Measurements from ENCODE around the gene SLCO3A1.
A peak's percentile ranks its signal among the peaks of the same experiment; 100 is the strongest.
"Not testable (repeated sequence)": the region's sequence is repeated elsewhere in the genome, so short reads cannot be mapped to it uniquely, and the experiment has no call there.

The SLCO3A1 gene

GRCh38 chr15:92056875-92057274, 203.4 kb downstream of the SLCO3A1 start:
- H3K27me3 Mint-ChIP-seq, result no peaks in the 10 kb centered on the region
- H3K4me3 Mint-ChIP-seq, result no peak overlapping the region
- H3K9me3 Mint-ChIP-seq, result no peaks in the 10 kb centered on the region
- DNase-seq (ENCODE audit: low spot score in 2 of 2), result no peak
- H3K36me3 Mint-ChIP-seq (ENCODE audit: insufficient read depth), result no peaks in the 10 kb centered on the region
- H3K27ac Mint-ChIP-seq (ENCODE audit: low read depth), result no peak overlapping the region
- H3K4me1 Mint-ChIP-seq, result peaks cover 33% of the 10 kb centered on the region
- no peak for ATAC-seq (replicated peaks; ENCODE audit: extremely low read depth, poor library complexity, severe bottlenecking)

- ATAC-seq (replicated peaks; ENCODE audit: extremely low read depth, poor library complexity, severe bottlenecking) (no peak), DNase-seq (ENCODE audit: low spot score in 2 of 2) (no peak)
- no peaks in the 10 kb centered on the region for H3K36me3 Mint-ChIP-seq (ENCODE audit: insufficient read depth)
- peaks cover 43% of the 10 kb centered on the region for H3K4me1 Mint-ChIP-seq
- H3K4me3 Mint-ChIP-seq, result no peak overlapping the region
- no peaks in the 10 kb centered on the region for H3K9me3 Mint-ChIP-seq
- no peak overlapping the region for H3K27ac Mint-ChIP-seq (ENCODE audit: low read depth)
- H3K27me3 Mint-ChIP-seq, result no peaks in the 10 kb centered on the region
Observed at GRCh38 chr15:92059036-92059970, 205.8 kb downstream of the SLCO3A1 start.

- not testable (repeated sequence) for H3K36me3 Mint-ChIP-seq (ENCODE audit: insufficient read depth); DNase-seq (ENCODE audit: low spot score in 2 of 2); H3K27ac Mint-ChIP-seq (ENCODE audit: low read depth); H3K9me3 Mint-ChIP-seq; ATAC-seq (replicated peaks; ENCODE audit: extremely low read depth, poor library complexity, severe bottlenecking); H3K4me3 Mint-ChIP-seq; H3K27me3 Mint-ChIP-seq
- peaks cover 46% of the 10 kb centered on the region for H3K4me1 Mint-ChIP-seq
Observed at GRCh38 chr15:92059971-92060311, 206.4 kb downstream of the SLCO3A1 start.

GRCh38 chr15:92061511-92062195, 208.1 kb downstream of the SLCO3A1 start:
- no peaks in the 10 kb centered on the region for H3K36me3 Mint-ChIP-seq (ENCODE audit: insufficient read depth)
- ATAC-seq (replicated peaks; ENCODE audit: extremely low read depth, poor library complexity, severe bottlenecking) (no peak), DNase-seq (ENCODE audit: low spot score in 2 of 2) (no peak)
- H3K4me3 Mint-ChIP-seq, result no peak overlapping the region
- H3K27ac Mint-ChIP-seq (ENCODE audit: low read depth), result no peak overlapping the region
- no peaks in the 10 kb centered on the region for H3K27me3 Mint-ChIP-seq
- H3K9me3 Mint-ChIP-seq, result no peaks in the 10 kb centered on the region
- H3K4me1 Mint-ChIP-seq, result peaks cover 32% of the 10 kb centered on the region

GRCh38 chr15:92062505-92062904, 209.0 kb downstream of the SLCO3A1 start:
- H3K4me1 Mint-ChIP-seq, result peaks cover 37% of the 10 kb centered on the region
- no peak overlapping the region for H3K27ac Mint-ChIP-seq (ENCODE audit: low read depth)
- no peaks in the 10 kb centered on the region for H3K36me3 Mint-ChIP-seq (ENCODE audit: insufficient read depth)
- no peaks in the 10 kb centered on the region for H3K9me3 Mint-ChIP-seq
- no peak overlapping the region for H3K4me3 Mint-ChIP-seq
- DNase-seq (ENCODE audit: low spot score in 2 of 2) (no peak), ATAC-seq (replicated peaks; ENCODE audit: extremely low read depth, poor library complexity, severe bottlenecking) (no peak)
- no peaks in the 10 kb centered on the region for H3K27me3 Mint-ChIP-seq

- ATAC-seq (replicated peaks; ENCODE audit: extremely low read depth, poor library complexity, severe bottlenecking) (no peak), DNase-seq (ENCODE audit: low spot score in 2 of 2) (no peak)
- Mint-ChIP-seq H3K4me1 (peaks cover 67% of the 10 kb centered on the region), H3K36me3 (ENCODE audit: insufficient read depth) (peaks cover 4% of the 10 kb centered on the region), H3K27ac (ENCODE audit: low read depth) (no peak overlapping the region), H3K4me3 (no peak overlapping the region), H3K27me3 (no peaks in the 10 kb centered on the region), H3K9me3 (no peaks in the 10 kb centered on the region)
Observed at GRCh38 chr15:92068121-92068520, 214.6 kb downstream of the SLCO3A1 start.

- Mint-ChIP-seq H3K36me3 (ENCODE audit: insufficient read depth) (peaks cover 4% of the 10 kb centered on the region), H3K9me3 (no peaks in the 10 kb centered on the region), H3K27ac (ENCODE audit: low read depth) (no peak overlapping the region), H3K27me3 (no peaks in the 10 kb centered on the region), H3K4me3 (peak overlapping the region; percentile 18), H3K4me1 (peaks cover 73% of the 10 kb centered on the region)
- ATAC-seq (replicated peaks; ENCODE audit: extremely low read depth, poor library complexity, severe bottlenecking) (no peak), DNase-seq (ENCODE audit: low spot score in 2 of 2) (no peak)
Observed at GRCh38 chr15:92069308-92070250, 216.1 kb downstream of the SLCO3A1 start.

- ATAC-seq (replicated peaks; ENCODE audit: extremely low read depth, poor library complexity, severe bottlenecking); H3K36me3 Mint-ChIP-seq (ENCODE audit: insufficient read depth); H3K9me3 Mint-ChIP-seq; H3K27ac Mint-ChIP-seq (ENCODE audit: low read depth); H3K27me3 Mint-ChIP-seq; DNase-seq (ENCODE audit: low spot score in 2 of 2): not testable (repeated sequence)
- Mint-ChIP-seq H3K4me1 (peaks cover 79% of the 10 kb centered on the region), H3K4me3 (peak overlapping the region; percentile 18)
Observed at GRCh38 chr15:92070251-92070650, 216.7 kb downstream of the SLCO3A1 start.

- Mint-ChIP-seq H3K4me1 (peaks cover 88% of the 10 kb centered on the region), H3K36me3 (ENCODE audit: insufficient read depth) (peaks cover 4% of the 10 kb centered on the region), H3K4me3 (no peak overlapping the region), H3K9me3 (no peaks in the 10 kb centered on the region), H3K27me3 (no peaks in the 10 kb centered on the region), H3K27ac (ENCODE audit: low read depth) (peak overlapping the region; percentile 32)
- no peak for DNase-seq (ENCODE audit: low spot score in 2 of 2)
- ATAC-seq (replicated peaks; ENCODE audit: extremely low read depth, poor library complexity, severe bottlenecking), result no peak
Observed at GRCh38 chr15:92071045-92071634, 217.6 kb downstream of the SLCO3A1 start.

GRCh38 chr15:92073044-92073785, 219.7 kb downstream of the SLCO3A1 start:
- Mint-ChIP-seq H3K36me3 (ENCODE audit: insufficient read depth) (peaks cover 4% of the 10 kb centered on the region), H3K27me3 (no peaks in the 10 kb centered on the region), H3K4me3 (no peak overlapping the region), H3K27ac (ENCODE audit: low read depth) (no peak overlapping the region), H3K4me1 (peaks cover 86% of the 10 kb centered on the region), H3K9me3 (no peaks in the 10 kb centered on the region)
- DNase-seq (ENCODE audit: low spot score in 2 of 2) (no peak), ATAC-seq (replicated peaks; ENCODE audit: extremely low read depth, poor library complexity, severe bottlenecking) (no peak)

GRCh38 chr15:92074101-92074500, 220.6 kb downstream of the SLCO3A1 start:
- no peak overlapping the region for H3K27ac Mint-ChIP-seq (ENCODE audit: low read depth)
- ATAC-seq (replicated peaks; ENCODE audit: extremely low read depth, poor library complexity, severe bottlenecking) (no peak), DNase-seq (ENCODE audit: low spot score in 2 of 2) (no peak)
- peaks cover 4% of the 10 kb centered on the region for H3K36me3 Mint-ChIP-seq (ENCODE audit: insufficient read depth)
- no peaks in the 10 kb centered on the region for H3K27me3 Mint-ChIP-seq
- no peak overlapping the region for H3K4me3 Mint-ChIP-seq
- H3K4me1 Mint-ChIP-seq, result peaks cover 84% of the 10 kb centered on the region
- H3K9me3 Mint-ChIP-seq, result no peaks in the 10 kb centered on the region
